Gastroesophageal sphincter (tissue), 3 donors: Measurements from ENCODE around the gene CD200R1L.

Source experiments
- EP300 ChIP-seq: sonication (generic); formaldehyde crosslinking; IDR thresholded peaks from one replicate; pipeline ENCODE4 v1.6.1; 2017; ENCODE audit warnings: antibody characterized with exemption, mild to moderate bottlenecking
- POLR2A ChIP-seq, 2 donors: fragments of 450-650 bp; IDR thresholded peaks; one replicate each; pipeline ENCODE4 v1.6.1; 2017; ENCODE audit warnings: antibody characterized with exemption in 2 of 2, mild to moderate bottlenecking in 2 of 2, moderate library complexity in 1 of 2
- POLR2AphosphoS5 ChIP-seq: sonication (generic); formaldehyde crosslinking; IDR thresholded peaks from one replicate; pipeline ENCODE4 v1.6.1; 2017; ENCODE audit warnings: antibody characterized with exemption
- TF ChIP-seq, protein P1 (sequence below), 4 experiments: fragments of 200-600 bp in 2 of 4; fragments of 450-650 bp in 2 of 4; sonication (generic) in 1 of 4; IDR thresholded peaks; one replicate each; pipeline ENCODE4 v1.5.1; 2017 to 2019; ENCODE audit warnings: antibody characterized with exemption in 4 of 4, mild to moderate bottlenecking in 2 of 4, moderate library complexity in 2 of 4

DNA sequence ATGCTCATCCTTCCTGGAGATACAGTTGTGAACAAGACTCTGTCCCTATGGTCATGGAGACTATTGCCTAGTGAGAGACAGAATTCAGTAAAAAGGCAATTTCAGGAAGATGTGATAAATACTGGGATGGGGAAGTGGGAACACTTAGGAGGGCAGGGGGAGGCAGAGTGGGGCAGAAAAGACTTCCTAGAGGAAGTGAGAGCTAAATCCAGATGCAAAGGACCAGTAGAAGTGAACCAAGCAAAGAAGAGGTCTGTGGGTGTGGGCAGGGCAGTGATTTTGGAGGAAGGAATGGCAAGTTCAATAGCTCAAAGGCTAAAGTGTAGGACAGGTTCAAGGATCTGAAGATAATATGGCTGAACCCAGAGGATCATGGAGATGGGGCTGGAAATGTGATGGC lies 68.9 kb downstream of the CD200R1L start:
- TF ChIP-seq, protein P1, sequence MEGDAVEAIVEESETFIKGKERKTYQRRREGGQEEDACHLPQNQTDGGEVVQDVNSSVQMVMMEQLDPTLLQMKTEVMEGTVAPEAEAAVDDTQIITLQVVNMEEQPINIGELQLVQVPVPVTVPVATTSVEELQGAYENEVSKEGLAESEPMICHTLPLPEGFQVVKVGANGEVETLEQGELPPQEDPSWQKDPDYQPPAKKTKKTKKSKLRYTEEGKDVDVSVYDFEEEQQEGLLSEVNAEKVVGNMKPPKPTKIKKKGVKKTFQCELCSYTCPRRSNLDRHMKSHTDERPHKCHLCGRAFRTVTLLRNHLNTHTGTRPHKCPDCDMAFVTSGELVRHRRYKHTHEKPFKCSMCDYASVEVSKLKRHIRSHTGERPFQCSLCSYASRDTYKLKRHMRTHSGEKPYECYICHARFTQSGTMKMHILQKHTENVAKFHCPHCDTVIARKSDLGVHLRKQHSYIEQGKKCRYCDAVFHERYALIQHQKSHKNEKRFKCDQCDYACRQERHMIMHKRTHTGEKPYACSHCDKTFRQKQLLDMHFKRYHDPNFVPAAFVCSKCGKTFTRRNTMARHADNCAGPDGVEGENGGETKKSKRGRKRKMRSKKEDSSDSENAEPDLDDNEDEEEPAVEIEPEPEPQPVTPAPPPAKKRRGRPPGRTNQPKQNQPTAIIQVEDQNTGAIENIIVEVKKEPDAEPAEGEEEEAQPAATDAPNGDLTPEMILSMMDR (IDR thresholded peaks at IDR 0.05), result no peak
- TF ChIP-seq POLR2A (IDR thresholded peaks at IDR 0.05), result no peak
- TF ChIP-seq POLR2AphosphoS5, result no peak
- TF ChIP-seq EP300, result no peak
